GM12874 (cell line): ENCODE measurements around the gene ZNF142.
A peak's percentile ranks its signal among the peaks of the same experiment; 100 is the strongest.

ENCODE experiments used
- TF ChIP-seq, protein P1 (sequence below): IDR thresholded peaks from 2 replicates; pipeline ENCODE4 v1.5.1; 2011; ENCODE audit warnings: low read depth, mild to moderate bottlenecking, control low read depth, low read length, moderate library complexity; ENCODE audit not compliant: insufficient read depth

The ZNF142 gene

DNA sequence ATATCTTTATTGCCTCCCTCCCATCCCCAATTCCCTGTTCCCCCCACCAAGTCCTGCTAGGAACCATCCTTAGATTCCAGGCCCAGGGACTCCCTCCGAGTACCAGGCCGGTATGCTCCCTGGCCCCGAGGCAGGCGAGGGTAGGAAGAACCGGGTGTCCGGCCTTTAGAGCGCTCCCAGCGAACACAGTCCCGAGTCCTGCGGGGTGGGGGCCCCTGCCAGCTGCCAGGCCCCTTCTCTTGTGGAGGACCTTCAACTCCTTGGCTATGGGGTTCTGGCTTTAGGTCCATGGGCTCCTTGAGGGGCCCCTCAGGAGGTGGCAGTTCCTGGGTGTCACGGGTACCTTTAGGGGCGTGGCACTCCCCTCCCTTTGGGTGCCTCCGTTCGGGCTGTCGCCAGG, 4.5 kb upstream of the ZNF142 start:
- TF ChIP-seq, protein P1, sequence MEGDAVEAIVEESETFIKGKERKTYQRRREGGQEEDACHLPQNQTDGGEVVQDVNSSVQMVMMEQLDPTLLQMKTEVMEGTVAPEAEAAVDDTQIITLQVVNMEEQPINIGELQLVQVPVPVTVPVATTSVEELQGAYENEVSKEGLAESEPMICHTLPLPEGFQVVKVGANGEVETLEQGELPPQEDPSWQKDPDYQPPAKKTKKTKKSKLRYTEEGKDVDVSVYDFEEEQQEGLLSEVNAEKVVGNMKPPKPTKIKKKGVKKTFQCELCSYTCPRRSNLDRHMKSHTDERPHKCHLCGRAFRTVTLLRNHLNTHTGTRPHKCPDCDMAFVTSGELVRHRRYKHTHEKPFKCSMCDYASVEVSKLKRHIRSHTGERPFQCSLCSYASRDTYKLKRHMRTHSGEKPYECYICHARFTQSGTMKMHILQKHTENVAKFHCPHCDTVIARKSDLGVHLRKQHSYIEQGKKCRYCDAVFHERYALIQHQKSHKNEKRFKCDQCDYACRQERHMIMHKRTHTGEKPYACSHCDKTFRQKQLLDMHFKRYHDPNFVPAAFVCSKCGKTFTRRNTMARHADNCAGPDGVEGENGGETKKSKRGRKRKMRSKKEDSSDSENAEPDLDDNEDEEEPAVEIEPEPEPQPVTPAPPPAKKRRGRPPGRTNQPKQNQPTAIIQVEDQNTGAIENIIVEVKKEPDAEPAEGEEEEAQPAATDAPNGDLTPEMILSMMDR, result no peak

DNA sequence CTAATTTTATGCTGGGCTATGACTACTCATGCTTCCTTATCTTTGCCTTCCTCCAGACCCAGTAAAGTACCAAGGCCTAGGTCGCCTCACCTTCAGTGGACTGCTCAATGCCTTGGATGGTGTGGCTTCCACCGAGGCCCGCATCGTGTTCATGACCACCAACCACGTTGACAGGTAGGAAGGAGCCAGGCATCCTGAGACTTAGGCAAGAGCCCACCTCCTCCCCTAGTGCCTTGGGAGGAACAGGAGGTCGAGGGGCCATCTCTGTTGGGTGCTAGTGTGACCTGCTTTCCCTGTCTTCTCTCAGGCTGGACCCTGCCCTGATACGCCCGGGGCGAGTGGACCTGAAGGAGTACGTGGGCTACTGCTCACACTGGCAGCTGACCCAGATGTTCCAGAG, 3.4 kb upstream of the ZNF142 start:
- TF ChIP-seq, protein P1, result no peak

DNA sequence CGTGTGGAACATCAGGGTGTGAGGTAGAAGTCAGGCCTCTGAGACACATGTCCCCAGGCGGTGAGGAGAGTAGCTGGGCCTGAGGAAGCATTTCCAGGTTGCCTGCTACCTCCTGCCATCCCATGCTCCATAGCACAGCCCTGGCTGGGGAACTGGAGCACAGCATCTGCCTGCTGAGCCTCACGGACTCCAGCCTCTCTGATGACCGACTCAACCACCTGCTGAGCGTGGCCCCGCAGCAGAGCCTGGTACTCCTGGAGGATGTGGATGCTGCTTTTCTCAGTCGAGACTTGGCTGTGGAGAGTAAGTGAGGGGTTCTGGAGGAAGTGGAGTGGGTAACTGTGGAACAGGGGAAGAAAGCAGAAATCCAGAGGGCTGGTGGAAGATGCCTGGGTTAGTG, 3.0 kb upstream of the ZNF142 start:
- TF ChIP-seq, protein P1, result no peak

DNA sequence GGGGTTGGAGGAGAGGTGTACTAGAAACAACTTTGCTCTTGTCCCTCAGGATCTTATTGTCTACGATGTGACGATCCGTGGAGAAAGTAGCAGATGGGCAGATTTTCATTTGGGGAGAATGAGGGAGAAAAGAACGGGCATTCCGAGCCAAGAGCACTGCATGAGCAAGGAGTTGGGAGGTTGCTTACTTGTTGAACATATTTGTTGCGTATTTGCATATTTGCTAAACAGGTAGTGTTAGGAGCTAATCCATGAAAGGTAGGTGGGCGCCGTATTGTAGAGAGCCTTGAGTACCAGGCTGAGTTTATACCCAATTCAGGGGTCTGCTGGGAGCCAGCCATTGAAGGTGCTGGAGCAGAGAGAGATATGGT, 550 bp upstream of the ZNF142 start:
- TF ChIP-seq, protein P1, result no peak

DNA sequence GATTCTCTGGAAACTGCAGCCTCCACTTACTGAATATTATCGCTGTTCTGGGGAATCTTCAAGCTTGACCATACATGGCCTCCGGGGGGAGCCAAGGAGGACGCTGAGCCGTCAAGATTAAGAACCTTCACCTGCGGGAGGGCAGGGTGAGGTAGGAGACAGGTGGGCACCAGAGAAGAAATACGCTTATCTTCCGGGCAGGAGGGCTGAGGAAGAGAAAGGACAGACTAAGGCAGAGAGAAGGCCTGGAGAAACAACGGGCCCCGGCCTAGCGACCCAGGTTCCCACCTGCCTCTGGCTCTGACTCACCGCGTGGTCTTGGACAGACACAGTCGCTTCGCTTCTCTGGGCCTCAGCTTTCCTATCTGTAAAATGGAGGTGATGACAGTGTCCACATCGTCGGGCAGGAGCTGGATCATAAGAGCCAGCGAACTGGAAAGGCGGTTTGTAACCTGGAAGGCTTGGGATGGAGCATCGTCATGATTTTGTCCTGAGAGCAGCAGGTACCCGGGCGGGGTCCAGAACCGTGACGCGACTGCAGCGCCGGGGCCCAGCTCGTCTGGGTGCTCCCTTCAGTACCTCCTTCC, 659 bp downstream of the ZNF142 start:
- TF ChIP-seq, protein P1, result peak; percentile 69

DNA sequence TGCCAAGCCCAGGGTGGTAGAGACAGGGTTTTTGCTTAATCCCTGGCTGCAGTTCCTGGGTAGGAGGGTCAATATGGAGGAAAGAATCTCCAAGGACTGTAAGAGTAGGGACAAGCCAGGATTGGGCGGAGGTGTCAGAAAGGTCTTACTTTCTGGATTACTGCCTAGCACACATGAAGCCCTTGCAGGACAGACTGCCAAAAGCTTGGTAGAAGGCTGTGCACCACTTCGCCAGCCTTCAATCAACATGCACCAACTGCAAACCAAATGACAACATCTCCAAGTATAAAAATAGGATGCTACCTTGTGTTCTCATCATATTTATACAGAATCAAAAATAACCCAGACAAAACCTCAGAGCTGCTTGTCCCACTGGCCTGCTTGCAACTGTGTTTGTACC, 3.7 kb downstream of the ZNF142 start:
- TF ChIP-seq, protein P1, result no peak

DNA sequence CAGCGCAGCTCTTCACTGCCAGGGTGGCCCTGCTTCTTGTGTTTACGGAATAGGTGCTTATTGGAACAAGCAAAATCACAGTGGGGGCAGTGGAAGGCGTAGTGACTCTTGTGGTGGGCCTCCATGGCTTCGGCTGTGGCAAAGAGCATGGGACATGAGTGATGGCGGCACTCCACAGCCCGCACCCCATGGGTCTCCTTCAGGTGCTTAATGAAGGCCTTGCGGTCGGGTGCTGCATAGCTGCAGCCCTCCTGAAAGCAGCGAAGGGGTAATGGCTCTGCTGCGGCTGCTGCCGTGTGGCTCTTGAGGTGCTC, 10.7 kb downstream of the ZNF142 start:
- TF ChIP-seq, protein P1, result no peak
